ENCODE results near the gene GOLGA7B. TPM values are rescaled to one million over a fixed set of nuclear protein-coding genes. Genes with fewer than 3 reads are reported as not detected.
A peak's percentile ranks its signal among the peaks of the same experiment; 100 is the strongest.

The GOLGA7B gene
- total RNA-seq, 1 donor from 2014 or later: 2.5 TPM

DNA sequence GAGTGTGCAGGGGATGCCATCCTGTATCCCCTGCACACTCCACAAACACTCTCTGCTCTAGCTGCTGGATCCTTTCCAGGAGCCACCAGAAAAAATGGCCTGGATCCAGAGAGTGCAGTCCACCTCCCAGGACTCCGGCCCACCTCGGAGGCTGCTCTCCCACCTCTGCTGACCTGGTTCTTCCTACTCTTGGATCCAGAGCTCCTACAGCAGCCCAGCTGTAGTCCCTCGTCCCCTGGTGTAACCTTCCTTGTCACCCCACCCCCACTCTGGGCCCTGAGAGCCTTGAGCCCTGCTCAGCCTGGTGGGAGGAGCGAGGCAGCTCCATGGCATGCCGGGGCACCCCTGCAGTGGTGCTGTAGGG, 54.4 kb downstream of the GOLGA7B start:
- Mint-ChIP-seq H3K4me1 (ENCODE audit: unreplicated experiment) (no peaks in the 10 kb centered on the region), H3K4me3 (ENCODE audit: unreplicated experiment) (no peak overlapping the region), H3K27me3 (ENCODE audit: unreplicated experiment) (peaks cover under 1% of the 10 kb centered on the region), H3K36me3 (ENCODE audit: low read depth, unreplicated experiment) (peaks cover 4% of the 10 kb centered on the region), H3K9me3 (ENCODE audit: unreplicated experiment) (no peaks in the 10 kb centered on the region), H3K27ac (ENCODE audit: unreplicated experiment) (no peak overlapping the region)
- TF ChIP-seq, protein P1, sequence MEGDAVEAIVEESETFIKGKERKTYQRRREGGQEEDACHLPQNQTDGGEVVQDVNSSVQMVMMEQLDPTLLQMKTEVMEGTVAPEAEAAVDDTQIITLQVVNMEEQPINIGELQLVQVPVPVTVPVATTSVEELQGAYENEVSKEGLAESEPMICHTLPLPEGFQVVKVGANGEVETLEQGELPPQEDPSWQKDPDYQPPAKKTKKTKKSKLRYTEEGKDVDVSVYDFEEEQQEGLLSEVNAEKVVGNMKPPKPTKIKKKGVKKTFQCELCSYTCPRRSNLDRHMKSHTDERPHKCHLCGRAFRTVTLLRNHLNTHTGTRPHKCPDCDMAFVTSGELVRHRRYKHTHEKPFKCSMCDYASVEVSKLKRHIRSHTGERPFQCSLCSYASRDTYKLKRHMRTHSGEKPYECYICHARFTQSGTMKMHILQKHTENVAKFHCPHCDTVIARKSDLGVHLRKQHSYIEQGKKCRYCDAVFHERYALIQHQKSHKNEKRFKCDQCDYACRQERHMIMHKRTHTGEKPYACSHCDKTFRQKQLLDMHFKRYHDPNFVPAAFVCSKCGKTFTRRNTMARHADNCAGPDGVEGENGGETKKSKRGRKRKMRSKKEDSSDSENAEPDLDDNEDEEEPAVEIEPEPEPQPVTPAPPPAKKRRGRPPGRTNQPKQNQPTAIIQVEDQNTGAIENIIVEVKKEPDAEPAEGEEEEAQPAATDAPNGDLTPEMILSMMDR (IDR thresholded peaks at IDR 0.05; ENCODE audit: unreplicated experiment): no peak
- DNase-seq (ENCODE audit: low spot score): no peak

DNA sequence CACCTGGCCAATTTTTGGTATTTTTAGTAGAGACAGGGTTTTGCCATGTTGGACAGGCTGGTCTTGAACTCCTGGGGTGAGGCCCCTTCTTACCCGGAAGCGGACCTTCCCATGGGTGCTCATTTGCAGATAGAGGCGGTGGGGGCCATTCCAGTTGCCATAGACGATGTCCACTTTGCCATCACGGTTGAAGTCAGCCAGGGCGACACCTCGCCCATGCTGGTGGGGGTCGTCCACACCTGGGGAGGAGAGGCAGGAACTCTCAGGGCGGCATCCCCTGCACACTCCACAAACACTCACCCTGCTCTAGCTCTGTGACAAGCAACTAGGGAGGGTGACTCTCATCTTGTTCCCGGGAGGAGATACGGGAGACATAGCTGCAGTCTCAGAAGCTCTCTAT, 54.9 kb downstream of the GOLGA7B start:
- H3K9me3 Mint-ChIP-seq (ENCODE audit: unreplicated experiment): no peaks in the 10 kb centered on the region
- H3K4me1 Mint-ChIP-seq (ENCODE audit: unreplicated experiment): no peaks in the 10 kb centered on the region
- DNase-seq (ENCODE audit: low spot score): no peak
- H3K27me3 Mint-ChIP-seq (ENCODE audit: unreplicated experiment): peaks cover 1% of the 10 kb centered on the region
- H3K27ac Mint-ChIP-seq (ENCODE audit: unreplicated experiment): no peak overlapping the region
- H3K4me3 Mint-ChIP-seq (ENCODE audit: unreplicated experiment): no peak overlapping the region
- H3K36me3 Mint-ChIP-seq (ENCODE audit: low read depth, unreplicated experiment): peaks cover 4% of the 10 kb centered on the region
- TF ChIP-seq, protein P1 (IDR thresholded peaks at IDR 0.05; ENCODE audit: unreplicated experiment): no peak

DNA sequence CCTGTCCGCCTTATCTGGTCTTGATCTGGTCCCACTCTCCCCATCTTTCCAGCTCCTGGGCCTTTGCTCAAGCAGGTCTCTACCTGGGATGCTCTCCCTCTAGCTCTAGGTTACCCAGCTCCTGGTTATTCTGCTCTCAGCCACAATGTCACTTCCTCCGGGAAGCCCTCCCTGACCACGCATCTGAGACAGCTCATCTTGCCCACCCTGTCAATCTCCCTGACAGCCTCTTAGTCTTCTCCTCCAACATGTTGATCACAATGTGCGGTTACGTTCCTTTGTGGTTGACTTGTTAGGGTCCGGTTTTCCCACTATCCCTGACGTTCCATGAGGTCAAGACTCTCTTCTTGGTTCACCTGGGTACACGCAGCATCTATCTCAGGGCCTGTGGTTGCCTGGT, 55.6 kb downstream of the GOLGA7B start:
- Mint-ChIP-seq H3K4me3 (ENCODE audit: unreplicated experiment) (no peak overlapping the region), H3K27ac (ENCODE audit: unreplicated experiment) (no peak overlapping the region), H3K36me3 (ENCODE audit: low read depth, unreplicated experiment) (peaks cover 4% of the 10 kb centered on the region), H3K4me1 (ENCODE audit: unreplicated experiment) (no peaks in the 10 kb centered on the region), H3K9me3 (ENCODE audit: unreplicated experiment) (no peaks in the 10 kb centered on the region), H3K27me3 (ENCODE audit: unreplicated experiment) (peaks cover 1% of the 10 kb centered on the region)
- DNase-seq (ENCODE audit: low spot score): no peak
- TF ChIP-seq, protein P1 (IDR thresholded peaks at IDR 0.05; ENCODE audit: unreplicated experiment): no peak

DNA sequence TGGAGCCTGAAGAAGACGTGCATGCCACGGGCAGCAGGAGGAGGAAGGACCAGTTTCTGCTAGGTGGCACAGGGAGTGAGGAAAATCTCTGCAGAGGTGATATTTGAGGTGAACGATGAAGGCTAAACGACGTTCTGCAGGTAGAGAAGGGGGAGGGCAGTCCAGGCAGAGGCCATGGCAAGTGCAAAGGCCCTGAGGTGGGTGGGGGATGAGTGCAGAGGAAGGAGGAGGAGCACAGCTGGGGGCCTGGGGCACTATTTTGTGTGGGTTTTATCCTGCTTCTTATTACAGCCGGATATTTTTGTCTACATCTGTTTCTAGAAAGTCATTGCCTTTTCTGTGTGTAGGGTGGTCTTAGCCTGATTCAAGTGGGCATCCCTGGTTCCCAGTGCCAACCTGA, 57.6 kb downstream of the GOLGA7B start:
- Mint-ChIP-seq H3K9me3 (ENCODE audit: unreplicated experiment) (no peaks in the 10 kb centered on the region), H3K36me3 (ENCODE audit: low read depth, unreplicated experiment) (peaks cover 4% of the 10 kb centered on the region), H3K27me3 (ENCODE audit: unreplicated experiment) (peaks cover 1% of the 10 kb centered on the region), H3K27ac (ENCODE audit: unreplicated experiment) (peak overlapping the region; percentile 22), H3K4me1 (ENCODE audit: unreplicated experiment) (no peaks in the 10 kb centered on the region), H3K4me3 (ENCODE audit: unreplicated experiment) (peak overlapping the region; percentile 15)
- DNase-seq (ENCODE audit: low spot score): no peak
- TF ChIP-seq, protein P1 (IDR thresholded peaks at IDR 0.05; ENCODE audit: unreplicated experiment): no peak

DNA sequence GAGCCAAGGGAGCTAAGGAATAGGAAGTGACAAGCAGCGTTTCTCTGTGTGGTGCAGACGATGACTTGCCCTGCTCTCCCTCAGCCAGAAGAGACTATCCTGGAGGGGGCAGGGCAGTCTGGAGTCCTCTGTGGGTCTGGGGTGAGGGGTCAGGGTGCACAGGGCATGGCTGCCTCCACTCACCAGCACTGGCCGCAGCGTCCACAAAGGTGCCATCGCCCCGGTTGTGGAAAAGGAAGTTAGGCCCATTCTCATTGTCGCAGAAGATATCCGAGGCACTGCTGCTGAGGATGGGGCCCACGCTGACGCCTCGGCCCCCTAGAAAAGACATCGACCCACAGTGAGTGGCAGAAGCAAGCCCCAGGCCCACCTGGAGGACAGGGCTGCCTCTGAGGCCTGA, 58.2 kb downstream of the GOLGA7B start:
- no peak overlapping the region for H3K4me3 Mint-ChIP-seq (ENCODE audit: unreplicated experiment)
- H3K36me3 Mint-ChIP-seq (ENCODE audit: low read depth, unreplicated experiment): peaks cover 4% of the 10 kb centered on the region
- no peaks in the 10 kb centered on the region for H3K9me3 Mint-ChIP-seq (ENCODE audit: unreplicated experiment)
- peaks cover 2% of the 10 kb centered on the region for H3K4me1 Mint-ChIP-seq (ENCODE audit: unreplicated experiment)
- TF ChIP-seq, protein P1 (IDR thresholded peaks at IDR 0.05; ENCODE audit: unreplicated experiment): no peak
- no peak for DNase-seq (ENCODE audit: low spot score)
- H3K27me3 Mint-ChIP-seq (ENCODE audit: unreplicated experiment): peaks cover 2% of the 10 kb centered on the region
- no peak overlapping the region for H3K27ac Mint-ChIP-seq (ENCODE audit: unreplicated experiment)

Measured in endothelial cell (in vitro differentiated cells).